HG03060 (cell line): ENCODE data around the gene ZNF407.

Experiments
- ATAC-seq: cut with Tn5 transposase; IDR thresholded peaks from one replicate; pipeline ENCODE4 v1.9.1; 2021; ENCODE audit warnings: low read depth, moderate number of reproducible peaks; ENCODE audit not compliant: unreplicated experiment

Gene ZNF407

DNA sequence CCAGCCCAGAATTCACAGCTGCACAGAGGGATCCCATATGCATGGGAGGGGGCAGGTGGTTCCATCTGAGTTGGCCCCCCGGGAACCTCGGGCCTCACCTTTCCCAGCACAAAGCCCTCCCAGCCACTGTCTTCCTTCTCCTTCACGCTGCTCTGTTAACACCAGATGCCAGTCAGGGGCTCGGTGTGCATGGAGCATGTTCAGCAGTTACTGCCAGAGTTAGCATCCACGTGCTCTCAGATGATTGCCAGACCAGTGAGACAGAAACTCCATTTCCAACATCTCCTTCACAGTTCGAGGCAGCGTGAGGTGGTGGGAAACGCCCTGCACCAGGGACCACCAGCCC is 510.2 kb downstream of the ZNF407 start:
- no peak for ATAC-seq

GRCh38 chr18:75108579-75109318 is 511.1 kb downstream of the ZNF407 start:
- ATAC-seq, result no peak

DNA sequence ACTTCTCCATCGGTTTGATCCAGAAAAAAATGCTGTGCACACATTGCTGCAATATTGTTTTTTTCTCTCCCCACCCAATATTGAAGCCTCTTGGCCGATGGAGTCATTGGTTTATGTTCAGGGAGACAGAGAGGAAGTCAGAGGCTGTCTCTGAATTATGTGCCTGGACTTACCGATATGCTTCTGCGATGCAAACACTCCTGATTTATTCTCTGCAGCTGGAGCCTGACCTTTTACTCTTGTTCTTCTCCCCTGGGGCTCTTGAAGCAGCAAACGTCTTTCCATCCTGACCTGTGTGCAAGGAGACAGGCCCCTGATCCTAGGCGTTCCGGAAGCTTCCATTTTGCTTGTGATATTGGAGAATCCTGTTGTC is 511.6 kb downstream of the ZNF407 start:
- ATAC-seq, result no peak

- ATAC-seq, result no peak
These were observed 512.1 kb downstream of the ZNF407 start for GRCh38 chr18:75109819-75110218.

GRCh38 chr18:75110311-75110710 is 512.6 kb downstream of the ZNF407 start:
- ATAC-seq, result no peak

DNA sequence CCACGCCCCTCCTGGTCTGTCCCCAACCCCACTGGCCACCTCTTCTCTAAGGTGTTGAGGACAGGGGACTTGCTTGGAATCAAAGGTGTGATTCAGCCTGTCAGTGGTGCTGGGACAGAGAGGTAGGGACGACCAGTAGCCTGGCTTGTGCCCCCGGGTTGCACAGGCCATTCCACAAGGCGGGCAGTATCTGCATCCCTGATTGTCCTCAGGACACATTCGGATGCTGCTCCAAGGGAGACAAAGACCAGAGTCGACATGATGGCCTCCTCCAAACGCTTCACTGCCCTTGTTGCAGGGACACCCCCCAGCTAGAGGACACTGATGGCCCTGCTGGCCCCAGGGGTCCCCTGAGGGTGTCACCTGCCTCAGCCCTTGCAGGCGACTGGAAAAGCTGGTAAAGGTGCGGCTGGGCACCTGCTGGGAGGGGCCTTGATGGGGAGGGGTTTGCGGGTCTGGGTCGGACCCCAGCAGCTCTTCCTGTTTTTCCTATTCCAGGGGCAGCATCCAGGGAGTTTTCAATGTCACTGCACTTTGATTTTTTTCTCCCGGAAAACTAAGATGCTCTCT is 513.3 kb downstream of the ZNF407 start:
- ATAC-seq, result no peak

- no peak for ATAC-seq
These were observed 514.1 kb downstream of the ZNF407 start for GRCh38 chr18:75111760-75112159.

- ATAC-seq, result no peak
These were observed 514.8 kb downstream of the ZNF407 start for GRCh38 chr18:75112186-75113096.

GRCh38 chr18:75113455-75113854 is 515.8 kb downstream of the ZNF407 start:
- no peak for ATAC-seq

GRCh38 chr18:75114231-75114764 is 516.6 kb downstream of the ZNF407 start:
- no peak for ATAC-seq
